HUES6 (cell line): ENCODE results near the gene HDAC11.

ENCODE experiments used
- H3K27ac ChIP-seq: 2 replicates; pipeline ENCODE4 v1.7.0; 2013; ENCODE audit warnings: low read depth, mild to moderate bottlenecking, low read length, inconsistent platforms
- H3K27me3 ChIP-seq: 2 replicates; pipeline ENCODE4 v1.6.1; 2013; ENCODE audit warnings: low read length; ENCODE audit not compliant: control insufficient read depth, insufficient read depth
- H3K36me3 ChIP-seq: 2 replicates; pipeline ENCODE4 v1.6.1; 2013; ENCODE audit warnings: low read length; ENCODE audit not compliant: control insufficient read depth, insufficient read depth
- H3K4me1 ChIP-seq: 2 replicates; pipeline ENCODE4 v1.6.1; 2013; ENCODE audit warnings: low read length; ENCODE audit not compliant: control insufficient read depth, insufficient read depth
- H3K4me3 ChIP-seq: 2 replicates; pipeline ENCODE4 v1.5.1; 2013; ENCODE audit warnings: low read depth, low read length
- H3K9ac ChIP-seq: one replicate; pipeline ENCODE4 v1.6.1; 2013; ENCODE audit warnings: mild to moderate bottlenecking, low read length
- H3K9me3 ChIP-seq: 2 replicates; pipeline ENCODE4 v1.6.1; 2013; ENCODE audit warnings: low read depth, low read length; ENCODE audit not compliant: control insufficient read depth, insufficient read depth

HDAC11 gene

GRCh38 chr3:13509816-13510192, 29.7 kb downstream of the HDAC11 start:
- peaks cover 20% of the 10 kb centered on the region for H3K4me1 ChIP-seq

DNA sequence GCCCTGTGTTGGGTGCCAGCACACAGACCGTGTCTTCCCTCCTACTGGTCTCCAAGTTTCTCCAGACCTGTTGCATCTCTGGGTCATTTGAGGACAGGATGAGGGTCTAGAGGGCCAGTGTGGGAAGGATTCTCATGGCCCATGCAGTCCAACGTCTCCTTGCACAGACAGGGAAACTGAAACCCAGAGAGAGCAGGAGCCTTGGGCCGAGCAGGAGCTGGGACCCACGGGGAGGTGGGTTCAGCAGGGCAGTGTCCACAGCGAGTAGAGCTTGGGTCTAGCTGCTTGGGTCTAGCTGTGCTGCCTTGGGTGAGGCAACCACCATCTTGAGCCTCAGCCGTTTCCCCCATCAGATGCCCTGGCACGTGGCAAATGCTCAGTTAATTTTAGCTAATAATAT, 32.3 kb downstream of the HDAC11 start:
- Histone ChIP-seq H3K27ac (no peak overlapping the region), H3K27me3 (no peaks in the 10 kb centered on the region), H3K36me3 (no peaks in the 10 kb centered on the region), H3K4me3 (no peak overlapping the region), H3K9ac (no peak overlapping the region), H3K4me1 (peaks cover 10% of the 10 kb centered on the region), H3K9me3 (no peaks in the 10 kb centered on the region)

More at GRCh38 chr3:13509816-13510192, 29.7 kb downstream of the HDAC11 start:
- no peaks in the 10 kb centered on the region for H3K9me3 ChIP-seq
- no peaks in the 10 kb centered on the region for H3K27me3 ChIP-seq
- no peak overlapping the region for H3K27ac ChIP-seq
- no peak overlapping the region for H3K4me3 ChIP-seq
- H3K9ac ChIP-seq = no peak overlapping the region
- H3K36me3 ChIP-seq = no peaks in the 10 kb centered on the region

DNA sequence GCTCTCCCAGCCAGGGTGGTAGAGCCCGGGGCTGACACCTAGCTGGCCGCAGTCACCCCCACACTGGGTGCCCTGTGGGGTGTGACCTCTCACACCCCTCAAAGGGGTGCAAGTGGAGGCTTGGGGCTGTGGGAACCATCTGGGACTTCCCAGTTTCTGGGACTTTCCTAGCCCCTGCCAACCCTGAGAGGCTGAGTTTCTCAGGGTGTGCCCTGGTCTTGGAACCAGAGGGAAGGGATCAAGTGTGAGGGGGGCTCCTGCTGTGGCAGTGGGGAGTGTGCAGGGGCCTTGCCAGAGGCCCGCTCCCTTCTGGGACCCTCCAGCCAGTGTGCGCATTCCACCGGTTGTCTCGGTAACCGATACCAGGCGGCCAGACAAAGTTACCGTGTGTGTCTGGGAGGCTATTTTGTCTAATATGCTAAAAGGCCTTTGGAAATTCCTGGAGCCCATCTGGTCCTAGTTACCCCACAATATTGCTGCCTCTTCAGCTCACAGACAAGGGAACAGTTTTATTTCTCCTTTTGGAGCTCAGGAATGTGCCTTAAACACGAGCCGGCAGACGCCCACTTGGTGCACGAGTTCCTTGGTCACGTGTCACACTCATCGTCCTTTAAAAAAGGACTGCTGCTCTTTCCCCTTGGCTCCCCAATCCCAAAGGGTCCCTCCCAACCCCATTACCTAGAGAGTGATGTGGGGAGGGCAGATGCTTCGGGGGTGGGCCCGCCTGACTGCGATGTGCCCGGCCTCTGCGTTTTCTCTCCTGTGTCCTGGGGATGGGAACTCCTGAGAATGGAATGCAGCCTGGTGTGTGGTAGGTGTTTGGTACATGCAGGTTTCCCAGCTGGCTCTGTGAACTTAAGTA, 33.2 kb downstream of the HDAC11 start:
- H3K9me3 ChIP-seq = no peaks in the 10 kb centered on the region
- no peak overlapping the region for H3K27ac ChIP-seq
- no peak overlapping the region for H3K4me3 ChIP-seq
- no peaks in the 10 kb centered on the region for H3K27me3 ChIP-seq
- H3K9ac ChIP-seq = no peak overlapping the region
- no peaks in the 10 kb centered on the region for H3K36me3 ChIP-seq
- H3K4me1 ChIP-seq = peaks cover 2% of the 10 kb centered on the region; the same call in 1 of the 2 replicates

- Histone ChIP-seq H3K9me3 (no peaks in the 10 kb centered on the region), H3K27ac (no peak overlapping the region), H3K9ac (no peak overlapping the region), H3K36me3 (no peaks in the 10 kb centered on the region), H3K4me1 (no peaks in the 10 kb centered on the region; the same call in 1 of the 2 replicates), H3K4me3 (no peak overlapping the region), H3K27me3 (no peaks in the 10 kb centered on the region)
These were observed 33.9 kb downstream of the HDAC11 start for GRCh38 chr3:13513913-13514517.

GRCh38 chr3:13514639-13515435, 34.7 kb downstream of the HDAC11 start:
- Histone ChIP-seq H3K27me3 (no peaks in the 10 kb centered on the region), H3K36me3 (no peaks in the 10 kb centered on the region), H3K4me1 (no peaks in the 10 kb centered on the region; the same call in 1 of the 2 replicates), H3K9ac (no peak overlapping the region), H3K27ac (no peak overlapping the region), H3K4me3 (no peak overlapping the region), H3K9me3 (no peaks in the 10 kb centered on the region)

GRCh38 chr3:13515786-13516759, 36.0 kb downstream of the HDAC11 start:
- Histone ChIP-seq H3K9ac (no peak overlapping the region), H3K4me3 (no peak overlapping the region), H3K36me3 (no peaks in the 10 kb centered on the region), H3K4me1 (no peaks in the 10 kb centered on the region; the same call in 1 of the 2 replicates), H3K27me3 (no peaks in the 10 kb centered on the region), H3K27ac (no peak overlapping the region), H3K9me3 (0 out of 2 replicates have a peak, but pooled peaks cover under 1% of the 10 kb centered on the region)

GRCh38 chr3:13516760-13517135, 36.6 kb downstream of the HDAC11 start:
- Histone ChIP-seq H3K4me1 (no peaks in the 10 kb centered on the region; the same call in 1 of the 2 replicates), H3K27ac (no peak overlapping the region), H3K9ac (no peak overlapping the region), H3K27me3 (no peaks in the 10 kb centered on the region), H3K9me3 (peaks cover 6% of the 10 kb centered on the region), H3K36me3 (no peaks in the 10 kb centered on the region), H3K4me3 (no peak overlapping the region)

DNA sequence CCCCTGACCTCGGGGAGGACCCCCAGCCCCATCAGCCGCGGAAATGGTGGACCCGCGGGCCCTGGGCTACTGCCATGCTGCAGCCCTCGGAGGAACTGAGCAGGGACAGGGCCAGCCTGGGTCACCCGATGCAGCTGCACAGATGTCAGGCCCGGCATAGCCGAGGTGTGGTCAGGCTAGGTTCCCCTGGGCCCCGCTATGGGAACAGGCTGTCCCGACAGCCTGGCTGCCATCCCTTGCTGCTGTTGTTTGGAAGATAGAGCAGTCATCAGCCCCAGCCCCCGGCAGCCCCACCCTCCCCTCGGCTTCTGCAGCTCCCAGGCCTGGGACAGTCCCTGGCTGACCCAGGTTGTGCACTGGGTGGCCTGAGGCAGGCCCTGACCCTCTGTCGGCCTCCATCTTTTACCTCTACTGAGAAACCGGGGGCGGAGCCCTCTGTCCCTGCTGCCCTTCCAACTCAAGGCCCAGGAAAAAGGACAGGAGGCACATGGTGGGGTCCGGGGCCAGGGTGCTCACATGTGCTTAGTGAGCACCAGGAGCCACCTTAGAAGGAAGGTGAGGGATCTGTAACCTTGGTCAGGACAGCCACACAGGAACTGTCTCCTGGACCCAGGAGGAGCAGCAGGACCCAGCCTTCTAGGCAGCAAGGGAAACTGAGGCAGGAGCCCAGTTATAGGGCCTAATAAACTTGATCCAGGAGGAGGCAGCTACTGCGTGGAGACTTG, 37.3 kb downstream of the HDAC11 start:
- Histone ChIP-seq H3K4me3 (no peak overlapping the region), H3K27me3 (no peaks in the 10 kb centered on the region), H3K36me3 (no peaks in the 10 kb centered on the region), H3K9ac (no peak overlapping the region), H3K4me1 (no peaks in the 10 kb centered on the region; the same call in 1 of the 2 replicates), H3K27ac (no peak overlapping the region), H3K9me3 (peaks cover 12% of the 10 kb centered on the region)

GRCh38 chr3:13518516-13518953, 38.4 kb downstream of the HDAC11 start:
- no peaks in the 10 kb centered on the region for H3K36me3 ChIP-seq
- H3K9ac ChIP-seq = no peak overlapping the region
- no peak overlapping the region for H3K27ac ChIP-seq
- peaks cover 13% of the 10 kb centered on the region for H3K9me3 ChIP-seq
- no peaks in the 10 kb centered on the region for H3K27me3 ChIP-seq
- H3K4me1 ChIP-seq = no peaks in the 10 kb centered on the region; the same call in 1 of the 2 replicates
- H3K4me3 ChIP-seq = no peak overlapping the region
